OCI-LY7 (cell line): ENCODE results near the gene SUGP2. TPM values are rescaled to one million over a fixed set of nuclear protein-coding genes. Genes with fewer than 3 reads are reported as not detected.

ENCODE experiments used
- BruUV-seq: library from RNA; stranded (reverse); fragments of 400-500 nt; replicated peaks from 2 replicates; lab custom pipeline; 2021; lab: Mats Ljungman, UMichigan
- CTCF ChIA-PET: fragments of 300-600 bp; sonication (Branson Sonifier 250); formaldehyde crosslinking; loops from one replicate; lab custom pipeline; 2022; ENCODE audit warnings: antibody characterized with exemption; ENCODE audit not compliant: unreplicated experiment; lab: Charles Lee
- POLR2A ChIA-PET: fragments of 300-600 bp; sonication (Branson Sonifier 250); formaldehyde crosslinking; loops from one replicate; lab custom pipeline; 2022; ENCODE audit warnings: antibody characterized with exemption; lab: Charles Lee
- DNase-seq: peaks from one replicate; pipeline ENCODE4 v3.0.0-alpha.2; 2015; ENCODE audit warnings: low spot score
- H2AFZ ChIP-seq: fragments of 200-600 bp; sonication (generic), shearing (Covaris generic); 2 replicates; pipeline ENCODE4 v1.6.1; 2014; ENCODE audit warnings: mild to moderate bottlenecking, antibody characterized with exemption, low read length, moderate library complexity
- H3K27ac ChIP-seq: fragments of 200-600 bp; sonication (generic); 2 replicates; pipeline ENCODE4 v1.5.1; 2014; ENCODE audit warnings: mixed run types, low read depth, mild to moderate bottlenecking, moderate library complexity, low read length, inconsistent platforms; ENCODE audit not compliant: poor library complexity, severe bottlenecking
- H3K36me3 ChIP-seq: fragments of 200-600 bp; sonication (generic); 2 replicates; pipeline ENCODE4 v1.6.1; 2014; ENCODE audit warnings: mild to moderate bottlenecking, antibody characterized with exemption, low read length, moderate library complexity, mixed read lengths; ENCODE audit not compliant: insufficient read depth
- H3K4me1 ChIP-seq: fragments of 200-600 bp; sonication (generic); 2 replicates; pipeline ENCODE4 v1.5.1; 2014; ENCODE audit warnings: mild to moderate bottlenecking, low read length; ENCODE audit not compliant: insufficient read depth, poor library complexity, severe bottlenecking
- H3K4me2 ChIP-seq: fragments of 200-600 bp; sonication (generic); 2 replicates; pipeline ENCODE4 v1.6.1; 2014; ENCODE audit warnings: mild to moderate bottlenecking, low read length
- H3K4me3 ChIP-seq: fragments of 200-600 bp; sonication (generic); 2 replicates; pipeline ENCODE4 v1.5.1; 2014; ENCODE audit warnings: mild to moderate bottlenecking, low read depth, low read length; ENCODE audit not compliant: poor library complexity, severe bottlenecking
- H3K79me2 ChIP-seq: fragments of 200-600 bp; sonication (generic); 2 replicates; pipeline ENCODE4 v1.6.1; 2016; ENCODE audit warnings: low read depth, mild to moderate bottlenecking, low read length, moderate library complexity, mixed read lengths; ENCODE audit not compliant: insufficient read depth
- H3K9me2 ChIP-seq: fragments of 200-600 bp; sonication (generic); 2 replicates; pipeline ENCODE4 v1.6.1; 2016; ENCODE audit warnings: mild to moderate bottlenecking, low read length, mixed read lengths; ENCODE audit not compliant: insufficient read depth
- H3K9me3 ChIP-seq: fragments of 200-600 bp; sonication (generic); 2 replicates; pipeline ENCODE4 v1.6.1; 2014; ENCODE audit warnings: mild to moderate bottlenecking, mixed run types, low read length, mixed read lengths
- H4K20me1 ChIP-seq: fragments of 200-600 bp; sonication (generic); 2 replicates; pipeline ENCODE4 v1.6.1; 2014; ENCODE audit warnings: mild to moderate bottlenecking, antibody characterized with exemption, low read length, moderate library complexity, mixed read lengths; ENCODE audit not compliant: insufficient read depth
- CTCF ChIP-seq: fragments of 200-600 bp; sonication (generic); conservative IDR thresholded peaks from 2 replicates; pipeline ENCODE4 v1.5.1; 2014; ENCODE audit warnings: mild to moderate bottlenecking, antibody characterized with exemption, low read length, moderate library complexity, mixed read lengths
- EZH2phosphoT487 ChIP-seq: fragments of 200-600 bp; sonication (generic); IDR thresholded peaks from 2 replicates; pipeline ENCODE4 v1.6.1; 2018; ENCODE audit warnings: low read depth, borderline replicate concordance, mild to moderate bottlenecking, mixed run types, antibody characterized with exemption, low read length, moderate library complexity, mixed read lengths
- intact Hi-C: fragments of 100-400 bp; cut with micrococcal nuclease; formaldehyde crosslinking; loops from one replicate; pipeline ENCODE4 v1.10.0; 2022; ENCODE audit not compliant: unreplicated experiment
- total RNA-seq, 2 experiments: library from RNA; depleted of rRNA in 1 of 2; stranded (reverse); fragments of >200 nt in 1 of 2; shearing (Covaris generic) in 1 of 2; gene quantifications; 2 replicates each; pipeline ENCODE4 v1.2.3, GENCODE V29; 2014 to 2022

The SUGP2 gene
- total RNA-seq, 2 experiments from 2014 or later = 111 to 229 TPM

GRCh38 chr19:18961767-18962620, 71.3 kb downstream of the SUGP2 start:
- no peaks in the 10 kb centered on the region for H3K36me3 ChIP-seq
- no peaks in the 10 kb centered on the region for H4K20me1 ChIP-seq
- POLR2A ChIA-PET = interaction anchor here (1.0 kb wide), 1 partner anchor 13 kb away, joined by 5 read pairs; no protein-coding TSS in a partner anchor
- H3K9me2 ChIP-seq = no peaks in the 10 kb centered on the region
- peak; percentile 66 for DNase-seq
- intact Hi-C loops = no loop called here
- no peaks in the 10 kb centered on the region for H3K79me2 ChIP-seq
- H3K4me2 ChIP-seq = peak overlapping the region; percentile 52; the same call in 1 of the 2 replicates
- H3K27ac ChIP-seq = no peak overlapping the region
- CTCF ChIA-PET = no interaction called here
- peaks cover 12% of the 10 kb centered on the region for H3K4me1 ChIP-seq
- TF ChIP-seq CTCF = no peak
- no peak for TF ChIP-seq EZH2phosphoT487
- H3K4me3 ChIP-seq = peak overlapping the region; percentile 5
- BruUV-seq = no TSS peak
- no peaks in the 10 kb centered on the region for H3K9me3 ChIP-seq
- H2AFZ ChIP-seq = peak overlapping the region; percentile 43; the same call in 1 of the 2 replicates

DNA sequence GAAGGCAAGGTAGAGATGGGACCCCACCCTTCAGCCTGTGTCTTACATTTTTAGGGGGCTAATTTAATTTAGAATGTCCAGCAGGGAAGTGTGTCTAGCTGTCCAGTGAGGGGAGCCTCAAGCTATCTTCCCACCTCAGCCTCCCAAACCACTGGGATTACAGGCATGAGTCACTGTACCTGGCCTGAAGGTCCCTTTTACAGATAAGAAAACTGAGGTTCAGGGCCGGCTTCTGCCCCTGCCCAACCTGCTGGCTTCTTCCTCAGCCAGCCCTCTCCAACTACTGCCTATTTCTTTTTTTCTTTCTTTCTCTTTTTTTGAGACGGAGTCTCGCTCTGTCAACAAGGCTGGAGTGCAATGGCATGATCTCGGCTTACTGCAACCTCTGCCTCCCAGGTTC, 72.9 kb downstream of the SUGP2 start:
- DNase-seq = no peak
- Histone ChIP-seq H3K9me2 (no peaks in the 10 kb centered on the region), H4K20me1 (no peaks in the 10 kb centered on the region), H3K9me3 (no peaks in the 10 kb centered on the region), H3K79me2 (no peaks in the 10 kb centered on the region), H3K4me3 (no peak overlapping the region), H2AFZ (no peak overlapping the region), H3K4me2 (no peak overlapping the region), H3K4me1 (peaks cover 6% of the 10 kb centered on the region), H3K27ac (no peak overlapping the region), H3K36me3 (no peaks in the 10 kb centered on the region)
- intact Hi-C loops = no loop called here
- ChIA-PET POLR2A (no interaction called here), CTCF (no interaction called here)
- TF ChIP-seq CTCF (no peak), EZH2phosphoT487 (no peak)
- BruUV-seq = no TSS peak

GRCh38 chr19:18955042-18955441, 78.3 kb downstream of the SUGP2 start:
- Histone ChIP-seq H3K36me3 (no peaks in the 10 kb centered on the region), H3K79me2 (no peaks in the 10 kb centered on the region), H3K27ac (no peak overlapping the region), H3K4me3 (no peak overlapping the region), H3K9me2 (no peaks in the 10 kb centered on the region), H2AFZ (no peak overlapping the region), H4K20me1 (no peaks in the 10 kb centered on the region), H3K9me3 (no peaks in the 10 kb centered on the region), H3K4me2 (no peak overlapping the region), H3K4me1 (peaks cover under 1% of the 10 kb centered on the region)
- ChIA-PET POLR2A (no interaction called here), CTCF (no interaction called here)
- no peak for DNase-seq
- TF ChIP-seq EZH2phosphoT487 (no peak), CTCF (no peak)
- no TSS peak for BruUV-seq
- intact Hi-C loops = no loop called here
